ENCODE results near the gene DUSP7.

DNA sequence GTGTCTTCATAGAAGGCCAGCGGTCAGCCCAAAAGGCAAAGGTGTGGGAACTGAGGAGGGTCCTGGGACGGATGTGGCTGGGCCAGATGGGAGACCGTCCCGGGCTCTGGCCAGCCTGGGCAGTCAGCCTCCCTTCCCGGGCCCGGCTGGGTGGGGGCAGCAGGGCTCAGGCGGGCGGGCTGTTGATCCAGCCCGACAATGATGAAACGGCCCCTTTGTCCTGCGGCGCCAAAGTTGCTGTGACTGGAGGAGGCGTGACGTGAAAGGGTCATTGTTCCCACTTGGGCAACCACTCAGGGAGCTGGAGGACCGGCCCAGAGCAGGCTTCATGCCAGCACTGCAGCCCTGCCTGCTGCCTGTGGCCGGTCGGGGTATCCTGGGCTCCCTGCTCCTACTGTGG, 16.5 kb downstream of the DUSP7 start:
- TF ChIP-seq CTCF (IDR thresholded peaks at IDR 0.05) (no peak), ZFX (IDR thresholded peaks at IDR 0.05; ENCODE audit: borderline replicate concordance) (no peak)

Measured in 22Rv1 (cell line).